GM12874 (cell line): ENCODE data around the gene RBM23.

Source experiments
- CTCF ChIP-seq: IDR thresholded peaks from 2 replicates; pipeline ENCODE4 v1.5.1; 2011; ENCODE audit warnings: low read depth, mild to moderate bottlenecking, control low read depth, low read length, moderate library complexity; ENCODE audit not compliant: insufficient read depth

RBM23 gene

GRCh38 chr14:22883173-22883976, 35.6 kb downstream of the RBM23 start, which contains the start of gene REM2:
Gene REM2 (plus strand): TSS chr14:22883222. CDS start chr14:22883288, 66 bp downstream.
- TF ChIP-seq CTCF = no peak

GRCh38 chr14:22882529-22883172, 36.3 kb downstream of the RBM23 start:
- TF ChIP-seq CTCF = no peak

GRCh38 chr14:22882064-22882463, 36.9 kb downstream of the RBM23 start:
- no peak for TF ChIP-seq CTCF

GRCh38 chr14:22878271-22879246, 40.4 kb downstream of the RBM23 start:
- TF ChIP-seq CTCF = no peak

GRCh38 chr14:22877000-22877501, 41.9 kb downstream of the RBM23 start:
- no peak for TF ChIP-seq CTCF

- TF ChIP-seq CTCF = no peak
Measured at GRCh38 chr14:22875748-22876319, 43.1 kb downstream of the RBM23 start.
